Endothelial cell of umbilical vein (primary cell): ENCODE results near the gene PTCH2. TPM values are rescaled to one million over a fixed set of nuclear protein-coding genes. Genes with fewer than 3 reads are reported as not detected.

Experiments
- BruUV-seq: library from RNA; stranded (reverse); fragments of 400-500 nt; replicated peaks from 2 replicates; lab custom pipeline; 2021; lab: Mats Ljungman, UMichigan
- CTCF ChIA-PET: fragments of 300-600, 350-600 bp; sonication (Branson Sonifier 250); formaldehyde crosslinking; loops from one replicate; lab custom pipeline; 2021; ENCODE audit warnings: antibody characterized with exemption, inconsistent platforms; lab: Charles Lee
- POLR2A ChIA-PET: fragments of 300-600, 350-600 bp; sonication (Branson Sonifier 250); formaldehyde crosslinking; loops from one replicate; lab custom pipeline; 2021; ENCODE audit warnings: antibody characterized with exemption, inconsistent platforms; lab: Charles Lee
- DNase-seq: peaks from one replicate; pipeline ENCODE4 v3.0.0-alpha.2; 2011; ENCODE audit warnings: low read depth, low spot score
- FAIRE-seq: peaks from 2 replicates; lab custom pipeline; 2011; peaks lifted over from hg19 to GRCh38; lab: Jason Lieb, UNC
- H2AFZ ChIP-seq: 2 replicates; pipeline ENCODE4 v1.6.0; 2012; ENCODE audit warnings: low read depth, low read length, control low read depth, inconsistent platforms
- H3K27ac ChIP-seq: 2 replicates; pipeline ENCODE4 v1.5.1; 2011; ENCODE audit warnings: low read depth, mild to moderate bottlenecking, control low read depth, low read length, moderate library complexity; ENCODE audit not compliant: insufficient read depth
- H3K27me3 ChIP-seq, 2 experiments: 2 replicates each; pipeline versions ENCODE4 v1.6.0 to v1.6.1; 2011; ENCODE audit warnings: low read length in 2 of 2, mixed read lengths in 1 of 2; ENCODE audit not compliant: control insufficient read depth in 2 of 2, insufficient read depth in 2 of 2
- H3K36me3 ChIP-seq, 2 experiments: 2 replicates in 1 of 2; 3 replicates in 1 of 2; pipeline ENCODE4 v1.5.1; 2011; ENCODE audit warnings: low read length in 2 of 2, mild to moderate bottlenecking in 1 of 2, moderate library complexity in 1 of 2; ENCODE audit not compliant: control insufficient read depth in 2 of 2, insufficient read depth in 2 of 2; ENCODE audit errors: extremely low read depth in 1 of 2
- H3K4me1 ChIP-seq: 3 replicates; pipeline ENCODE4 v1.5.1; 2011; ENCODE audit warnings: mild to moderate bottlenecking, low read length; ENCODE audit not compliant: control insufficient read depth, insufficient read depth; ENCODE audit errors: extremely low read depth
- H3K4me2 ChIP-seq: 2 replicates; pipeline ENCODE4 v1.6.1; 2011; ENCODE audit warnings: low read length, control low read depth, mixed read lengths; ENCODE audit not compliant: insufficient read depth
- H3K4me3 ChIP-seq, 3 experiments: fragments of 200-600 bp in 1 of 3; sonication (generic), shearing (Covaris generic) in 1 of 3; replicated peaks in 1 of 3; 2 replicates each; pipeline ENCODE4 v1.5.1; 2011 to 2016; ENCODE audit warnings: control low read depth in 3 of 3, low read length in 3 of 3, mild to moderate bottlenecking in 2 of 3, inconsistent platforms in 1 of 3, low read depth in 1 of 3, moderate library complexity in 1 of 3; ENCODE audit not compliant: insufficient read depth in 1 of 3
- H3K79me2 ChIP-seq: 2 replicates; pipeline ENCODE4 v1.6.0; 2012; ENCODE audit warnings: low read length, inconsistent platforms; ENCODE audit not compliant: control insufficient read depth, insufficient read depth
- H3K9ac ChIP-seq: replicated peaks from 2 replicates; pipeline ENCODE3; 2011; ENCODE audit warnings: low read length, control low read depth; ENCODE audit not compliant: insufficient read depth; ENCODE audit errors: extremely low read depth
- H3K9me1 ChIP-seq: replicated peaks from 3 replicates; pipeline ENCODE4 v1.6.0; 2011; ENCODE audit warnings: mild to moderate bottlenecking, low read length; ENCODE audit not compliant: control insufficient read depth, insufficient read depth; ENCODE audit errors: extremely low read depth
- H3K9me3 ChIP-seq: replicated peaks from 2 replicates; pipeline ENCODE4 v1.5.1; 2012; ENCODE audit warnings: low read length, inconsistent platforms; ENCODE audit not compliant: control insufficient read depth, insufficient read depth
- H4K20me1 ChIP-seq: replicated peaks from 2 replicates; pipeline ENCODE3; 2011; ENCODE audit warnings: mild to moderate bottlenecking, low read length; ENCODE audit not compliant: control insufficient read depth, insufficient read depth; ENCODE audit errors: extremely low read depth
- EZH2 ChIP-seq: IDR thresholded peaks from 2 replicates; pipeline ENCODE4 v1.6.1; 2012; ENCODE audit warnings: borderline replicate concordance, low read depth, mild to moderate bottlenecking, moderate library complexity, low read length, inconsistent platforms; ENCODE audit not compliant: severe bottlenecking
- FOS ChIP-seq: IDR thresholded peaks from 2 replicates; pipeline ENCODE4 v1.6.1; 2011; ENCODE audit warnings: mild to moderate bottlenecking, low read length, moderate library complexity, borderline replicate concordance; ENCODE audit not compliant: insufficient read depth
- GATA2 ChIP-seq: IDR thresholded peaks from 2 replicates; pipeline ENCODE4 v1.7.0; 2011; ENCODE audit warnings: low read depth, mild to moderate bottlenecking, moderate library complexity, mixed read lengths, low read length; ENCODE audit not compliant: insufficient read length, insufficient read depth
- JUN ChIP-seq: IDR thresholded peaks from 2 replicates; pipeline ENCODE4 v1.6.1; 2011; ENCODE audit warnings: borderline replicate concordance, low read depth; ENCODE audit not compliant: insufficient read length, insufficient read depth
- MYC ChIP-seq: IDR thresholded peaks from one replicate; pipeline ENCODE4 v1.6.1; 2011; ENCODE audit warnings: mild to moderate bottlenecking, low read depth, low read length
- POLR2A ChIP-seq: IDR thresholded peaks from 2 replicates; pipeline ENCODE4 v1.6.1; 2012; ENCODE audit warnings: low read depth, mild to moderate bottlenecking, control low read depth, low read length
- POLR2AphosphoS5 ChIP-seq: IDR thresholded peaks from 2 replicates; pipeline ENCODE4 v1.6.1; 2012; ENCODE audit warnings: low read depth, mild to moderate bottlenecking, control low read depth, low read length, moderate library complexity; ENCODE audit not compliant: insufficient read depth
- dilution Hi-C: fragments of 300-500 bp; cut with MboI; formaldehyde crosslinking; loops from one replicate; pipeline ENCODE4 v1.15.0; 2019; ENCODE audit warnings: low sequenced_read_pairs; ENCODE audit not compliant: extremely low pct_ligation_motif_present
- intact Hi-C: fragments of 100-400 bp; cut with micrococcal nuclease; formaldehyde crosslinking; loops from one replicate; pipeline ENCODE4 v1.10.0; 2022
- polyA plus RNA-seq, 4 experiments: library from polyadenylated mRNA; depleted of rRNA in 3 of 4; stranded (reverse) in 3 of 4; unstranded in 1 of 4; fragments of >200 nt; gene quantifications; 2 replicates each; pipeline versions ENCODE4 v1.2.1 to v1.2.3, GENCODE V29; 2011 to 2012; ENCODE audit warnings: missing spikeins in 1 of 4
- total RNA-seq: library from RNA; stranded (reverse); gene quantifications from 2 replicates; pipeline ENCODE4 v1.2.3, GENCODE V29; 2021
- TF ChIP-seq, protein P1 (sequence below): IDR thresholded peaks from 2 replicates; pipeline ENCODE4 v1.6.1; 2011; ENCODE audit not compliant: insufficient read depth, insufficient read length
- TF ChIP-seq, protein P2 (sequence below), 2 donors: IDR thresholded peaks; 1 replicate in 1 of 2; 2 replicates in 1 of 2; pipeline ENCODE4 v1.5.1; 2011; ENCODE audit warnings: low read length in 2 of 2, mild to moderate bottlenecking in 2 of 2, moderate library complexity in 2 of 2, control low read depth in 1 of 2, inconsistent platforms in 1 of 2, low read depth in 1 of 2; ENCODE audit not compliant: insufficient read depth in 1 of 2; ENCODE audit errors: extremely low read depth in 1 of 2

Gene PTCH2
- total and polyA plus RNA-seq, 2 donors (not counting 3 experiments of a cell fraction or from before 2014, with no cell fraction given), result 1.8 TPM

DNA sequence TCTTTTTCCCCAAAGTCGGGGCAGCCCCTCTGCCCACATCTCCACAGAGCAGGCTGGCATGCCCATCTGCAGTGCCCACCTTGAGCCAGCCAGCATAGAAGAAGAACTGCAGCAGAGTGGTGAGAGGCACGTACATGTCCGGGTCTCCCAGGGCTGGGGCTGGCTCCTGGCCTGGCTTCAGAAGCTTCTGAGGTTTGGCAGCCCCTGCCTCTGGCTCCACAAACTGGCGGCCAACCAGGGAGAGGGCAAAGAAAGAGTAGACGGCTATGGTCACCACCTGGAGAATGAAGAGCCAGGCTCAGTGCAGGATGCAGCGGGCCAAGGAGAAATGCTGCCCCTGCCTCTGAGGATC, 58.0 kb downstream of the PTCH2 start:
- dilution Hi-C loops, result no loop called here
- CTCF ChIA-PET, result interaction anchor here (1.2 to 1.9 kb wide), 2 partner anchors 54 to 226 kb away, joined by 4 read pairs; partner anchors contain the start of genes HECTD3 and RNU5D-1
- Histone ChIP-seq H3K4me3 (no peak overlapping the region), H3K9me3 (no peaks in the 10 kb centered on the region), H3K4me1 (peaks cover 10% of the 10 kb centered on the region), H4K20me1 (no peaks in the 10 kb centered on the region), H3K4me2 (no peak overlapping the region), H3K27me3 (no peaks in the 10 kb centered on the region), H3K27ac (no peak overlapping the region), H3K36me3 (no peaks in the 10 kb centered on the region), H3K79me2 (no peaks in the 10 kb centered on the region), H2AFZ (no peak overlapping the region), H3K9ac (no peak overlapping the region), H3K9me1 (no peaks in the 10 kb centered on the region)
- no TSS peak for BruUV-seq
- intact Hi-C loops, result no loop called here
- TF ChIP-seq, protein P1, sequence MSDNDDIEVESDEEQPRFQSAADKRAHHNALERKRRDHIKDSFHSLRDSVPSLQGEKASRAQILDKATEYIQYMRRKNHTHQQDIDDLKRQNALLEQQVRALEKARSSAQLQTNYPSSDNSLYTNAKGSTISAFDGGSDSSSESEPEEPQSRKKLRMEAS, result no peak
- TF ChIP-seq POLR2A (no peak), POLR2AphosphoS5 (no peak), EZH2 (no peak), FOS (no peak), GATA2 (no peak), JUN (no peak), MYC (no peak)
- TF ChIP-seq, protein P2, sequence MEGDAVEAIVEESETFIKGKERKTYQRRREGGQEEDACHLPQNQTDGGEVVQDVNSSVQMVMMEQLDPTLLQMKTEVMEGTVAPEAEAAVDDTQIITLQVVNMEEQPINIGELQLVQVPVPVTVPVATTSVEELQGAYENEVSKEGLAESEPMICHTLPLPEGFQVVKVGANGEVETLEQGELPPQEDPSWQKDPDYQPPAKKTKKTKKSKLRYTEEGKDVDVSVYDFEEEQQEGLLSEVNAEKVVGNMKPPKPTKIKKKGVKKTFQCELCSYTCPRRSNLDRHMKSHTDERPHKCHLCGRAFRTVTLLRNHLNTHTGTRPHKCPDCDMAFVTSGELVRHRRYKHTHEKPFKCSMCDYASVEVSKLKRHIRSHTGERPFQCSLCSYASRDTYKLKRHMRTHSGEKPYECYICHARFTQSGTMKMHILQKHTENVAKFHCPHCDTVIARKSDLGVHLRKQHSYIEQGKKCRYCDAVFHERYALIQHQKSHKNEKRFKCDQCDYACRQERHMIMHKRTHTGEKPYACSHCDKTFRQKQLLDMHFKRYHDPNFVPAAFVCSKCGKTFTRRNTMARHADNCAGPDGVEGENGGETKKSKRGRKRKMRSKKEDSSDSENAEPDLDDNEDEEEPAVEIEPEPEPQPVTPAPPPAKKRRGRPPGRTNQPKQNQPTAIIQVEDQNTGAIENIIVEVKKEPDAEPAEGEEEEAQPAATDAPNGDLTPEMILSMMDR (IDR thresholded peaks at IDR 0.05; ENCODE audit: extremely low read depth in 1 of 2, insufficient read depth in 1 of 2, low read depth in 1 of 2, low read length in 2 of 2), result no peak
- POLR2A ChIA-PET, result interaction anchor here (0.7 kb wide), 1 partner anchor 9 kb away, joined by 4 read pairs; the partner anchor contains the start of gene RPS8
- DNase-seq (no peak), FAIRE-seq (no peak)
